HepG2 (cell line): Measurements from ENCODE around the gene CEBPZOS.

Experiments
- SP4 ChIP-seq: sonication (generic); formaldehyde crosslinking; IDR thresholded peaks from 2 replicates; pipeline ENCODE4 v1.8.1; 2023; ENCODE audit warnings: mild to moderate bottlenecking, missing genetic modification reagents
- ZNF10 ChIP-seq: sonication (generic); formaldehyde crosslinking; IDR thresholded peaks from 2 replicates; pipeline ENCODE4 v1.4.0; 2020; ENCODE audit warnings: mild to moderate bottlenecking, low read depth, missing genetic modification reagents, borderline replicate concordance
- ZNF530 ChIP-seq: sonication (generic); formaldehyde crosslinking; IDR thresholded peaks from 2 replicates; pipeline ENCODE4 v1.5.0; 2020; ENCODE audit warnings: low read depth, mild to moderate bottlenecking, missing genetic modification reagents

DNA sequence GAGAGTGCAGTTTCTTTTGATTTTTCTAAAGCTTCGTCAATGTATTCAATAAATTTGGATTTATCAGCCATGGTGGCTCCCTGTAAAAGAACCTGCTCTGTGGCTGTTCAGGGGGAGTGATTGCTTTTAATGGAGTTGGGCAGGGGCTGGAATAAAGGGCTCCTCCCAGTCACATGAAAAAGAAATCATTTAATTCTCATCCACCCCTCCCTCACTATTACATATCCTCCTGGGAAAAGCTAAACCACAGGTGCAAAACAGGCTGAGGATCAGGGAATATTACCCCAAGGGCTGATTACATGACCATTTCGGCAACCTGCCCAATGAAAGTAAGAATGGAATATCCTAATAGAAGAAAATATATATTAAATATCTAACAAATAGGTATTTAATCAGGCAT, 7.7 kb upstream of the CEBPZOS start, which contains the start of gene SULT6B1:
- no peak for TF ChIP-seq ZNF10 (CRISPR knock-in tag)
- no peak for TF ChIP-seq ZNF530 (CRISPR knock-in tag)
- no peak for TF ChIP-seq SP4 (CRISPR knock-in tag)
